ENCODE data around the gene WRAP53. TPM values are rescaled to one million over a fixed set of nuclear protein-coding genes. Genes with fewer than 3 reads are reported as not detected.
A peak's percentile ranks its signal among the peaks of the same experiment; 100 is the strongest.

WRAP53 gene
- total RNA-seq, 1 experiment from 2014 or later = 15.8 TPM

GRCh38 chr17:7684851-7685532 is 3.3 kb upstream of the WRAP53 start:
- no peak for DNase-seq (ENCODE audit: low spot score)

GRCh38 chr17:7685533-7686221 is 2.6 kb upstream of the WRAP53 start:
- DNase-seq (ENCODE audit: low spot score) = peak; percentile 81

- peak; percentile 65 for DNase-seq (ENCODE audit: low spot score)
These were observed 1.8 kb upstream of the WRAP53 start for GRCh38 chr17:7686222-7687071.

GRCh38 chr17:7687072-7687907 is 987 bp upstream of the WRAP53 start, which contains the start of gene TP53:
TSS of gene TP53 (minus strand) at chr17:7687490. CDS start at chr17:7676594, 10,896 bp downstream.
- peak; percentile 89 for DNase-seq (ENCODE audit: low spot score)

GRCh38 chr17:7688808-7689316 is 585 bp downstream of the WRAP53 start:
- no peak for DNase-seq (ENCODE audit: low spot score)

- no peak for DNase-seq (ENCODE audit: low spot score)
These were observed 7.3 kb downstream of the WRAP53 start for GRCh38 chr17:7695586-7695985.

GRCh38 chr17:7697828-7698588 is 9.7 kb downstream of the WRAP53 start:
- no peak for DNase-seq (ENCODE audit: low spot score)

- no peak for DNase-seq (ENCODE audit: low spot score)
These were observed 12.2 kb downstream of the WRAP53 start for GRCh38 chr17:7700510-7700909.

- no peak for DNase-seq (ENCODE audit: low spot score)
These were observed 13.4 kb downstream of the WRAP53 start for GRCh38 chr17:7701681-7702080.

GRCh38 chr17:7702776-7703175 is 14.5 kb downstream of the WRAP53 start:
- no peak for DNase-seq (ENCODE audit: low spot score)

- DNase-seq (ENCODE audit: low spot score) = no peak
These were observed 15.6 kb downstream of the WRAP53 start for GRCh38 chr17:7703584-7704479.

GRCh38 chr17:7704601-7705268 is 16.5 kb downstream of the WRAP53 start, which contains the start of gene EFNB3:
TSS of gene EFNB3 (plus strand) at chr17:7705202. CDS start at chr17:7705599, 397 bp downstream.
- peak; percentile 30 for DNase-seq (ENCODE audit: low spot score)

- no peak for DNase-seq (ENCODE audit: low spot score)
These were observed 17.3 kb downstream of the WRAP53 start for GRCh38 chr17:7705269-7706255.

GRCh38 chr17:7706631-7707354 is 18.5 kb downstream of the WRAP53 start:
- no peak for DNase-seq (ENCODE audit: low spot score)

GRCh38 chr17:7707446-7707845 is 19.2 kb downstream of the WRAP53 start:
- no peak for DNase-seq (ENCODE audit: low spot score)

GRCh38 chr17:7707858-7708750 is 19.8 kb downstream of the WRAP53 start:
- DNase-seq (ENCODE audit: low spot score) = no peak
